HepG2 (cell line): ENCODE data around the gene SETD1B. TPM values are rescaled to one million over a fixed set of nuclear protein-coding genes. Genes with fewer than 3 reads are reported as not detected.

Source experiments
- ARID5B ChIP-seq: IDR thresholded peaks from 2 replicates; pipeline ENCODE4 v1.4.0; 2020; ENCODE audit warnings: mild to moderate bottlenecking, missing genetic modification reagents
- CTCF ChIP-seq: sonication (generic); formaldehyde crosslinking; IDR thresholded peaks from 2 replicates; pipeline ENCODE4 v1.5.0; 2020; ENCODE audit warnings: mild to moderate bottlenecking, missing genetic modification reagents, moderate library complexity
- FOXP1 ChIP-seq, 2 experiments: fragments of 450-650 bp in 1 of 2; IDR thresholded peaks; 2 replicates each; pipeline ENCODE4 v1.6.1; 2017 to 2018; ENCODE audit warnings: antibody characterized with exemption in 1 of 2
- GLMP ChIP-seq: sonication (generic); formaldehyde crosslinking; IDR thresholded peaks from 2 replicates; pipeline ENCODE4 v1.9.0; 2021; ENCODE audit warnings: missing genetic modification reagents, mild to moderate bottlenecking, borderline replicate concordance
- MEIS2 ChIP-seq: sonication (generic); formaldehyde crosslinking; IDR thresholded peaks from 2 replicates; pipeline ENCODE4 v1.9.0; 2021; ENCODE audit warnings: mild to moderate bottlenecking, missing genetic modification reagents
- NFIC ChIP-seq: IDR thresholded peaks from 2 replicates; pipeline ENCODE4 v1.6.1; 2012; ENCODE audit warnings: mild to moderate bottlenecking, low read length, inconsistent platforms
- NKX3-1 ChIP-seq: sonication (generic); formaldehyde crosslinking; IDR thresholded peaks from 2 replicates; pipeline ENCODE4 v1.5.0; 2020; ENCODE audit warnings: missing genetic modification reagents
- PAX8 ChIP-seq: sonication (generic); formaldehyde crosslinking; IDR thresholded peaks from 2 replicates; pipeline ENCODE4 v1.8.0; 2022; ENCODE audit warnings: mild to moderate bottlenecking, missing genetic modification reagents, borderline replicate concordance
- PTBP1 ChIP-seq: fragments of 200-400 bp; formaldehyde crosslinking; IDR thresholded peaks from 2 replicates; pipeline ENCODE4 v1.6.1; 2018; ENCODE audit warnings: low read length, low read depth; ENCODE audit not compliant: poor library complexity, severe bottlenecking
- SMARCC2 ChIP-seq: fragments of 450-650 bp; IDR thresholded peaks from 2 replicates; pipeline ENCODE4 v1.6.1; 2017; ENCODE audit warnings: antibody characterized with exemption, mild to moderate bottlenecking
- SOX6 ChIP-seq, 2 experiments: fragments of 450-650 bp in 1 of 2; sonication (generic) in 1 of 2; formaldehyde crosslinking in 1 of 2; IDR thresholded peaks; 2 replicates each; pipeline versions ENCODE4 v1.4.0 to v1.6.1; 2017 to 2020; ENCODE audit warnings: antibody characterized with exemption in 1 of 2, mild to moderate bottlenecking in 1 of 2, missing genetic modification reagents in 1 of 2
- YY1 ChIP-seq: IDR thresholded peaks from 2 replicates; pipeline ENCODE4 v1.6.1; 2011; ENCODE audit warnings: low read length, low read depth, moderate library complexity, mild to moderate bottlenecking; ENCODE audit not compliant: insufficient read depth, insufficient replicate concordance
- ZNF281 ChIP-seq: sonication (generic); formaldehyde crosslinking; IDR thresholded peaks from 2 replicates; pipeline ENCODE4 v1.4.0; 2020; ENCODE audit warnings: missing genetic modification reagents, borderline replicate concordance
- ZNF354B ChIP-seq: sonication (generic); formaldehyde crosslinking; IDR thresholded peaks from 2 replicates; pipeline ENCODE4 v1.8.0; 2022; ENCODE audit warnings: mild to moderate bottlenecking, missing genetic modification reagents
- ZNF446 ChIP-seq: sonication (generic); formaldehyde crosslinking; IDR thresholded peaks from 2 replicates; pipeline ENCODE4 v1.5.0; 2020; ENCODE audit warnings: mild to moderate bottlenecking, missing genetic modification reagents
- ZNF451 ChIP-seq: sonication (generic); formaldehyde crosslinking; IDR thresholded peaks from 2 replicates; pipeline ENCODE4 v1.5.0; 2020; ENCODE audit warnings: mild to moderate bottlenecking, missing genetic modification reagents
- ZNF549 ChIP-seq: sonication (generic); formaldehyde crosslinking; IDR thresholded peaks from 2 replicates; pipeline ENCODE4 v1.5.0; 2020; ENCODE audit warnings: missing genetic modification reagents
- ZNF557 ChIP-seq: sonication (generic); formaldehyde crosslinking; IDR thresholded peaks from 2 replicates; pipeline ENCODE4 v1.4.0; 2020; ENCODE audit warnings: missing genetic modification reagents
- ZNF740 ChIP-seq: sonication (generic); formaldehyde crosslinking; IDR thresholded peaks from 2 replicates; pipeline ENCODE4 v1.4.0; 2020; ENCODE audit warnings: missing genetic modification reagents
- polyA plus RNA-seq, 8 experiments: library from polyadenylated mRNA; depleted of rRNA in 3 of 8; stranded (reverse) in 7 of 8; unstranded in 1 of 8; fragments of >200 nt; fragmentation: Illumina TruSeq in 4 of 8; extraction: Trizol in 4 of 8; gene quantifications; 2 replicates each; pipeline versions ENCODE4 v1.2.1 to v1.2.3, GENCODE V29; 2011 to 2016; ENCODE audit warnings: low read depth in 4 of 8, missing spikeins in 1 of 8, mixed read lengths in 1 of 8; ENCODE audit not compliant: insufficient read depth in 1 of 8
- total RNA-seq, 5 experiments: library from RNA; depleted of rRNA; stranded (reverse); fragments of >200 nt; fragmentation: Illumina TruSeq; extraction: Trizol; gene quantifications; 2 replicates each; pipeline ENCODE4 v1.2.3, GENCODE V29; 2016; ENCODE audit warnings: low read depth in 1 of 5

Gene SETD1B
- total and polyA plus RNA-seq, 2 of the 13 experiments (the other 11 are each of a cell fraction or from before 2014, with no cell fraction given) = 1.1 to 1.4 TPM

GRCh38 chr12:121776190-121777098 is 27.4 kb upstream of the SETD1B start (continued):
- TF ChIP-seq ARID5B = no peak
- TF ChIP-seq SMARCC2 = no peak
- TF ChIP-seq ZNF549 (CRISPR knock-in tag) = no peak
- TF ChIP-seq ZNF557 (CRISPR knock-in tag) = no peak
- TF ChIP-seq PTBP1 = no peak
- no peak for TF ChIP-seq NKX3-1 (CRISPR knock-in tag)
- TF ChIP-seq ZNF354B (CRISPR knock-in tag) = no peak
- no peak for TF ChIP-seq ZNF446 (CRISPR knock-in tag)
- TF ChIP-seq ZNF281 (CRISPR knock-in tag) = no peak
- TF ChIP-seq YY1 = peak; percentile 21
- TF ChIP-seq ZNF740 (CRISPR knock-in tag) = peak; percentile 79; the same call in 1 of the 2 replicates
- no peak for TF ChIP-seq GLMP (CRISPR knock-in tag)
- no peak for TF ChIP-seq FOXP1 (IDR thresholded peaks at IDR 0.05)
- TF ChIP-seq FOXP1 (CRISPR knock-in tag; IDR thresholded peaks at IDR 0.05) = no peak
- TF ChIP-seq PAX8 = no peak
- TF ChIP-seq SOX6 (IDR thresholded peaks at IDR 0.05) = no peak
- no peak for TF ChIP-seq SOX6 (CRISPR knock-in tag; IDR thresholded peaks at IDR 0.05)
- TF ChIP-seq MEIS2 (CRISPR knock-in tag) = no peak
- TF ChIP-seq NFIC = no peak
- 0 out of 2 replicates have a peak, but pooled peaks have one; percentile 35 for TF ChIP-seq ZNF451 (CRISPR knock-in tag)
- peak; percentile 95 for TF ChIP-seq CTCF (CRISPR knock-in tag)
